NCI-H345 treated with DMSO at 0.1 percent for 48 hours (cell line): ENCODE data around the gene NRN1L.
A peak's percentile ranks its signal among the peaks of the same experiment; 100 is the strongest.
"Not testable (repeated sequence)": the region's sequence is repeated elsewhere in the genome, so short reads cannot be mapped to it uniquely, and the experiment has no call there.

Experiments used
- DNase-seq: peaks from one replicate; lab custom pipeline; 2025; ENCODE audit not compliant: unreplicated experiment; lab: John Stamatoyannopoulos, UW

Gene NRN1L

GRCh38 chr16:67884684-67885083 lies at the start of gene NRN1L:
Gene NRN1L, plus strand, starts transcription at chr16:67884885. Its CDS starts 19 bp downstream, at chr16:67884904.
- DNase-seq, result no peak

- not testable (repeated sequence) for DNase-seq
These were observed 47.5 kb upstream of the NRN1L start for GRCh38 chr16:67837190-67837589.

GRCh38 chr16:67837811-67838210 lies 46.9 kb upstream of the NRN1L start:
- DNase-seq, result no peak

GRCh38 chr16:67841198-67841815 lies 43.4 kb upstream of the NRN1L start:
- no peak for DNase-seq

GRCh38 chr16:67841816-67842508 lies 42.7 kb upstream of the NRN1L start, which contains the start of gene THAP11:
Gene THAP11, plus strand, starts transcription at chr16:67842320. Its CDS starts 235 bp downstream, at chr16:67842555.
- peak; percentile 76 for DNase-seq

- DNase-seq, result peak; percentile 8
These were observed 42.0 kb upstream of the NRN1L start for GRCh38 chr16:67842509-67843342.

- DNase-seq, result no peak
These were observed 41.3 kb upstream of the NRN1L start for GRCh38 chr16:67843343-67843765.

- DNase-seq, result no peak
These were observed 40.2 kb upstream of the NRN1L start for GRCh38 chr16:67844497-67844896.

- no peak for DNase-seq
These were observed 39.2 kb upstream of the NRN1L start for GRCh38 chr16:67845291-67846062.

- DNase-seq, result no peak
These were observed 38.7 kb upstream of the NRN1L start for GRCh38 chr16:67846063-67846319.

GRCh38 chr16:67846320-67847063 lies 38.2 kb upstream of the NRN1L start, which contains the start of gene NUTF2:
Gene NUTF2, plus strand, starts transcription at chr16:67846933. Its CDS starts 18,198 bp downstream, at chr16:67865131.
- DNase-seq, result peak; percentile 76

- no peak for DNase-seq
These were observed 37.4 kb upstream of the NRN1L start, which contains the start of gene CENPT for GRCh38 chr16:67847064-67847861. Gene CENPT, minus strand, starts transcription at chr16:67847693. Its CDS starts 13,834 bp downstream, at chr16:67833859.

GRCh38 chr16:67848118-67848517 lies 36.6 kb upstream of the NRN1L start:
- no peak for DNase-seq

- DNase-seq, result no peak
These were observed 31.0 kb upstream of the NRN1L start for GRCh38 chr16:67853670-67854069.

GRCh38 chr16:67855789-67856188 lies 28.9 kb upstream of the NRN1L start:
- DNase-seq, result no peak

- DNase-seq, result no peak
These were observed 27.6 kb upstream of the NRN1L start for GRCh38 chr16:67856927-67857546.

GRCh38 chr16:67857547-67858233 lies 27.0 kb upstream of the NRN1L start:
- peak; percentile 71 for DNase-seq

GRCh38 chr16:67858500-67858899 lies 26.2 kb upstream of the NRN1L start:
- no peak for DNase-seq
